A204.1 (cell line): Measurements from ENCODE around the gene SORCS2.

Source experiments
- FAIRE-seq: peaks from 2 replicates; lab custom pipeline; 2012; peaks lifted over from hg19 to GRCh38; lab: Jason Lieb, UNC

The SORCS2 gene

GRCh38 chr4:7674706-7675105, 482.4 kb downstream of the SORCS2 start:
- FAIRE-seq = no peak

- no peak for FAIRE-seq
These were observed 482.8 kb downstream of the SORCS2 start for GRCh38 chr4:7675136-7675535.

GRCh38 chr4:7675612-7676320, 483.4 kb downstream of the SORCS2 start:
- FAIRE-seq = no peak

- FAIRE-seq = no peak
These were observed 484.1 kb downstream of the SORCS2 start for GRCh38 chr4:7676398-7676922.

- no peak for FAIRE-seq
These were observed 484.7 kb downstream of the SORCS2 start for GRCh38 chr4:7677086-7677485.

GRCh38 chr4:7677799-7678301, 485.5 kb downstream of the SORCS2 start:
- no peak for FAIRE-seq

- FAIRE-seq = no peak
These were observed 486.0 kb downstream of the SORCS2 start for GRCh38 chr4:7678318-7678852.

- FAIRE-seq = no peak
These were observed 487.2 kb downstream of the SORCS2 start for GRCh38 chr4:7679406-7680040.

GRCh38 chr4:7680106-7680505, 487.8 kb downstream of the SORCS2 start:
- FAIRE-seq = no peak

- no peak for FAIRE-seq
These were observed 488.4 kb downstream of the SORCS2 start for GRCh38 chr4:7680731-7681130.

GRCh38 chr4:7683126-7683703, 490.9 kb downstream of the SORCS2 start:
- FAIRE-seq = no peak

GRCh38 chr4:7684294-7684693, 492.0 kb downstream of the SORCS2 start:
- FAIRE-seq = no peak

GRCh38 chr4:7686070-7686870, 493.9 kb downstream of the SORCS2 start:
- FAIRE-seq = no peak

- FAIRE-seq = no peak
These were observed 494.7 kb downstream of the SORCS2 start for GRCh38 chr4:7687006-7687405.

GRCh38 chr4:7687796-7688195, 495.5 kb downstream of the SORCS2 start:
- FAIRE-seq = no peak

- no peak for FAIRE-seq
These were observed 497.7 kb downstream of the SORCS2 start for GRCh38 chr4:7689773-7690693.

GRCh38 chr4:7691061-7691460, 498.7 kb downstream of the SORCS2 start:
- no peak for FAIRE-seq

GRCh38 chr4:7691982-7692381, 499.6 kb downstream of the SORCS2 start:
- no peak for FAIRE-seq

GRCh38 chr4:7692451-7693236, 500.3 kb downstream of the SORCS2 start:
- no peak for FAIRE-seq

GRCh38 chr4:7693237-7693608, 500.9 kb downstream of the SORCS2 start:
- no peak for FAIRE-seq
